CD4-positive, alpha-beta T cell treated with Interleukin-21 for 1 hour (primary cell): Measurements from ENCODE around the gene SIRT6.
"Not testable (repeated sequence)": the region's sequence is repeated elsewhere in the genome, so short reads cannot be mapped to it uniquely, and the experiment has no call there.

ENCODE experiments used
- DNase-seq: peaks from one replicate; pipeline ENCODE4 v3.0.0-alpha.2; 2020

The SIRT6 gene

DNA sequence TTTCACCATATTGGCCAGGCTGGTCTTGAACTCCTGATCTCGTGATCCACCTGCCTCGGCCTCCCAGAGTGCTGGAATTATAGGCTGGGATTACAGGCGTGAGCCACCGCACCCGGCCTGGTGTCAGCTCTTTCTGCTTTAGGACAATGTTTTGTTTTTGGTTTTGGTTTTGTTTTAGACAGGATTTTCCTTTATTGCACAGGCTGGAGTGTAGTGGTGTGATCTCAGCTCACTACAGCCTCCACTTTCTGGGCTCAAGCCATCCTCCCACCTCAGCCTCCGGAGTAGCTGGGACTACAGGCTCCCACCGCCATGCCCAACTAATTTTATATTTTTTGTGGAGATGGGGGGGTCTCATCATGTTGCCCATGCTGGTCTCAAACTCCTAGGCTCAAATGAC, 53.3 kb downstream of the SIRT6 start:
- DNase-seq = not testable (repeated sequence)

DNA sequence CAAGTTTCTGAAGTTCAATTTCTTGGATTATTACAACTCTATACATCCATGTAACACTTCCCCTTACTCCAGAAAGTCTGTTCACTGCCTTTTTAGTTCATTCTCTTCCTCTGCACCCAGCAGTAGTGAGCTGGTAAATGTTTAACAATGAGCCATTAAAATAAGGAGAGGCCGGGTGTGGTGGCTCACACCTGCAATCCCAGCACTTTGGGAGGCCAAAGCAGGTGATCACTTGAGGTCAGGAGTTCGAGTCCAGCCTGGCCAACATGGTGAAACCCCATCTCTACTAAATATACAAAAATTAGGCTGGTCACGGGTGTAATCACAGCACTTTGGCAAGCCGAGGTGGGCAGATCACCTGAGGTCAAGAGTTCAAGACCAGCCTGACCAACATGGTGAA, 55.0 kb downstream of the SIRT6 start:
- DNase-seq = not testable (repeated sequence)

GRCh38 chr19:4124638-4125037, 57.7 kb downstream of the SIRT6 start:
- DNase-seq = no peak
